Fibroblast of the aortic adventitia (primary cell): Measurements from ENCODE around the gene PLEKHA4. TPM values are rescaled to one million over a fixed set of nuclear protein-coding genes. Genes with fewer than 3 reads are reported as not detected.

Source experiments
- DNase-seq: peaks from one replicate; pipeline ENCODE4 v3.0.0-alpha.2; 2010; ENCODE audit warnings: low read depth
- H3K4me3 ChIP-seq: 2 replicates; pipeline ENCODE4 v1.5.1; 2011; ENCODE audit warnings: low read depth, mild to moderate bottlenecking, control low read depth, low read length, moderate library complexity
- CTCF ChIP-seq: IDR thresholded peaks from 2 replicates; pipeline ENCODE4 v1.5.1; 2011; ENCODE audit warnings: mild to moderate bottlenecking, low read length, control low read depth, inconsistent platforms; ENCODE audit not compliant: insufficient read depth
- total RNA-seq: library from RNA; depleted of rRNA; stranded (reverse); fragments of >200 nt; gene quantifications from 2 replicates; pipeline ENCODE4 v1.2.3, GENCODE V29; 2012; ENCODE audit warnings: low replicate concordance

Gene PLEKHA4
- total RNA-seq, 1 donor = 28.9 TPM

- DNase-seq = no peak
- H3K4me3 ChIP-seq = no peak overlapping the region
- TF ChIP-seq CTCF = no peak
These were observed 55.1 kb downstream of the PLEKHA4 start for GRCh38 chr19:48813123-48813913.

GRCh38 chr19:48812094-48812929 is 56.1 kb downstream of the PLEKHA4 start:
- DNase-seq = peak; percentile 60
- no peak for TF ChIP-seq CTCF
- H3K4me3 ChIP-seq = peak overlapping the region; percentile 76

- TF ChIP-seq CTCF = no peak
- no peak for DNase-seq
- peak overlapping the region; percentile 76 for H3K4me3 ChIP-seq
These were observed 58.3 kb downstream of the PLEKHA4 start for GRCh38 chr19:48810151-48810550.

- no peak for DNase-seq
- no peak overlapping the region for H3K4me3 ChIP-seq
- peak; percentile 0 for TF ChIP-seq CTCF
These were observed 60.7 kb downstream of the PLEKHA4 start for GRCh38 chr19:48807590-48808308.

GRCh38 chr19:48806818-48807589 is 61.4 kb downstream of the PLEKHA4 start:
- H3K4me3 ChIP-seq = no peak overlapping the region
- TF ChIP-seq CTCF = no peak
- peak; percentile 49 for DNase-seq

- no peak overlapping the region for H3K4me3 ChIP-seq
- DNase-seq = no peak
- TF ChIP-seq CTCF = no peak
These were observed 61.9 kb downstream of the PLEKHA4 start for GRCh38 chr19:48806518-48806817.
